Measurements from ENCODE around the gene CLDN19. TPM values are rescaled to one million over a fixed set of nuclear protein-coding genes. Genes with fewer than 3 reads are reported as not detected.

The CLDN19 gene
- total and polyA plus RNA-seq, 9 of the 15 experiments (the other 6 are each of a cell fraction or from before 2014, with no cell fraction given) = not detected

- H2AFZ ChIP-seq (ENCODE audit: low read depth, low read length) = no peak overlapping the region
- FAIRE-seq (no peak), ATAC-seq (no peak), DNase-seq (ENCODE audit: extremely low read depth in 1 of 4, low spot score in 3 of 4) (no peak)
- H3K9me3 ChIP-seq (replicated peaks; ENCODE audit: control insufficient read depth, insufficient read depth, low read depth, low read length) = no peaks in the 10 kb centered on the region
- TF ChIP-seq ADNP (tag; IDR thresholded peaks at IDR 0.05) = no peak
- TF ChIP-seq CGGBP1 (CRISPR knock-in tag; IDR thresholded peaks at IDR 0.05) = no peak
- TF ChIP-seq POU5F1 (IDR thresholded peaks at IDR 0.05; ENCODE audit: borderline replicate concordance, low read depth, low read length, partially characterized antibody) = no peak
- TF ChIP-seq ZNF561 (CRISPR knock-in tag; conservative IDR thresholded peaks at IDR 0.05) = no peak
- no peak for TF ChIP-seq HDAC1 (IDR thresholded peaks at IDR 0.05)
- TF ChIP-seq ZNF699 (CRISPR knock-in tag; IDR thresholded peaks at IDR 0.05; ENCODE audit: insufficient replicate concordance) = no peak
- no peak for TF ChIP-seq NBN (IDR thresholded peaks at IDR 0.05; ENCODE audit: low read depth)
- no peak for TF ChIP-seq ZNF551 (CRISPR knock-in tag; IDR thresholded peaks at IDR 0.05)
- no peak for TF ChIP-seq TBP (optimal IDR thresholded peaks at IDR 0.05; ENCODE audit: low read depth, low read length)
- no peak for TF ChIP-seq ZBTB2 (IDR thresholded peaks at IDR 0.05)
- TF ChIP-seq IRF1 (CRISPR knock-in tag; IDR thresholded peaks at IDR 0.05; ENCODE audit: borderline replicate concordance) = no peak
- TF ChIP-seq RBM14 (IDR thresholded peaks at IDR 0.05; ENCODE audit: borderline replicate concordance, insufficient read depth, low read depth, low read length) = no peak
- no peak for TF ChIP-seq ZSCAN29 (IDR thresholded peaks at IDR 0.05)
- TF ChIP-seq U2AF2 (optimal IDR thresholded peaks at IDR 0.05; ENCODE audit: low read depth, low read length) = no peak
- no peak for TF ChIP-seq EWSR1 (IDR thresholded peaks at IDR 0.05; ENCODE audit: borderline replicate concordance, low read depth, partially characterized antibody)
- TF ChIP-seq DIDO1 (tag; IDR thresholded peaks at IDR 0.05; ENCODE audit: low read depth) = no peak
- H3K36me3 ChIP-seq (ENCODE audit: control insufficient read depth, insufficient read depth, low read length) = no peaks in the 10 kb centered on the region
- H3K27me3 ChIP-seq (ENCODE audit: control insufficient read depth in 2 of 2, insufficient read depth in 2 of 2, low read length in 2 of 2) = peaks cover 2 to 30% of the 10 kb centered on the region in 2 experiments; a peak in 3 of 5 replicates
- WGBS (ENCODE audit: insufficient coverage, low coverage, missing lambda C conversion rate) = 6% methylated on average over 12 of the region's 12 CpGs
- no peaks in the 10 kb centered on the region for H3K79me2 ChIP-seq (ENCODE audit: control insufficient read depth, insufficient read depth, low read length)
- peak overlapping the region in 1 of 2 experiments; percentile 30; a peak in 1 of 4 replicates for H3K9ac ChIP-seq (ENCODE audit: insufficient read depth in 1 of 2, low read depth in 2 of 2, low read length in 2 of 2)
- peaks cover 5% of the 10 kb centered on the region for H3K9me1 ChIP-seq (ENCODE audit: control insufficient read depth, insufficient read depth, low read length)
- no peak overlapping the region for H3K4me2 ChIP-seq (ENCODE audit: insufficient read depth, low read length)
- intact Hi-C loops (cut with micrococcal nuclease) (loop anchor here (5.0 to 10.0 kb wide), 3 partner anchors 221 to 589 kb away; no protein-coding TSS in a partner anchor), in situ Hi-C loops (cut with MboI) (loop anchor here (5.0 to 25.0 kb wide), 2 partner anchors 146 to 591 kb away; no protein-coding TSS in a partner anchor)
- no peak overlapping the region for H3K27ac ChIP-seq (ENCODE audit: extremely low read depth, low read depth, low read length)
- no peak overlapping the region for H3K4me3 ChIP-seq
- no TSS peak for BruUV-seq (replicated peaks)
- peaks cover 0 to 25% of the 10 kb centered on the region in 2 experiments; a peak in 3 of 5 replicates for H3K4me1 ChIP-seq (replicated peaks in 1 of 2; ENCODE audit: control insufficient read depth in 2 of 2, insufficient read depth in 2 of 2, low read length in 2 of 2)
- ChIA-PET CTCF (ENCODE audit: low intra/inter-chr PET ratio) (interaction anchor here (0.6 kb wide), 1 partner anchor 155 kb away, joined by 3 read pairs; no protein-coding TSS in a partner anchor), POLR2A (interaction anchor here (0.6 to 1.6 kb wide), 4 partner anchors 32 to 498 kb away, joined by 3 to 6 read pairs (median 3); partner anchors contain the start of gene YBX1)
- no peaks in the 10 kb centered on the region for H4K20me1 ChIP-seq (replicated peaks; ENCODE audit: control insufficient read depth, insufficient read depth, low read length)
Measured at GRCh38 chr1:42733415-42734200, 6.4 kb downstream of the CLDN19 start.
